ENCODE measurements around the gene CHCHD6.

The CHCHD6 gene

GRCh38 chr3:126732281-126733060 lies 28.4 kb downstream of the CHCHD6 start:
- H3K4me3 ChIP-seq (ENCODE audit: low read length), result no peak overlapping the region
- no peak for TF ChIP-seq CTCF (conservative IDR thresholded peaks at IDR 0.05; ENCODE audit: low read length)
- DNase-seq (ENCODE audit: low read depth), result no peak

GRCh38 chr3:126733061-126733430 lies 29.0 kb downstream of the CHCHD6 start:
- H3K4me3 ChIP-seq (ENCODE audit: low read length), result no peak overlapping the region
- TF ChIP-seq CTCF (conservative IDR thresholded peaks at IDR 0.05; ENCODE audit: low read length), result no peak
- no peak for DNase-seq (ENCODE audit: low read depth)

- DNase-seq (ENCODE audit: low read depth), result no peak
- no peak for TF ChIP-seq CTCF (conservative IDR thresholded peaks at IDR 0.05; ENCODE audit: low read length)
- H3K4me3 ChIP-seq (ENCODE audit: low read length), result no peak overlapping the region
Observed at GRCh38 chr3:126734106-126734723, 30.2 kb downstream of the CHCHD6 start.

- no peak overlapping the region for H3K4me3 ChIP-seq (ENCODE audit: low read length)
- DNase-seq (ENCODE audit: low read depth), result no peak
- no peak for TF ChIP-seq CTCF (conservative IDR thresholded peaks at IDR 0.05; ENCODE audit: low read length)
Observed at GRCh38 chr3:126737527-126737926, 33.5 kb downstream of the CHCHD6 start.

GRCh38 chr3:126742057-126742456 lies 38.0 kb downstream of the CHCHD6 start:
- H3K4me3 ChIP-seq (ENCODE audit: low read length), result no peak overlapping the region
- TF ChIP-seq CTCF (conservative IDR thresholded peaks at IDR 0.05; ENCODE audit: low read length), result no peak
- no peak for DNase-seq (ENCODE audit: low read depth)

GRCh38 chr3:126743350-126743749 lies 39.3 kb downstream of the CHCHD6 start:
- no peak overlapping the region for H3K4me3 ChIP-seq (ENCODE audit: low read length)
- TF ChIP-seq CTCF (conservative IDR thresholded peaks at IDR 0.05; ENCODE audit: low read length), result no peak
- no peak for DNase-seq (ENCODE audit: low read depth)

- H3K4me3 ChIP-seq (ENCODE audit: low read length), result no peak overlapping the region
- TF ChIP-seq CTCF (conservative IDR thresholded peaks at IDR 0.05; ENCODE audit: low read length), result no peak
- DNase-seq (ENCODE audit: low read depth), result no peak
Observed at GRCh38 chr3:126743781-126744180, 39.7 kb downstream of the CHCHD6 start.
